Right lobe of liver (tissue), 6 donors: Measurements from ENCODE around the gene KCNJ11. TPM values are rescaled to one million over a fixed set of nuclear protein-coding genes. Genes with fewer than 3 reads are reported as not detected.
"Not testable (repeated sequence)": the region's sequence is repeated elsewhere in the genome, so short reads cannot be mapped to it uniquely, and the experiment has no call there.

Source experiments
- ATAC-seq, 4 donors: fragments of 200-7000 bp; cut with Tn5 transposase; one replicate each; pipeline ENCODE4 v1.9.1; 2020; ENCODE audit warnings: mild to moderate bottlenecking in 4 of 4, moderate library complexity in 4 of 4
- DNase-seq, 3 donors: peaks; one replicate each; pipeline ENCODE4 v3.0.0-alpha.2; 2020
- H3K27ac ChIP-seq, 3 donors: fragments of 200-600 bp; one replicate each; pipeline ENCODE4 v1.8.0; 2022
- H3K27me3 ChIP-seq, 2 donors: fragments of 200-600 bp; one replicate each; pipeline ENCODE4 v1.8.0; 2022
- H3K36me3 ChIP-seq, 4 donors: fragments of 200-600 bp; sonication (generic) in 1 of 4; one replicate each; pipeline versions ENCODE4 v1.5.1 to v1.8.0; 2017 to 2022; ENCODE audit warnings: control low read depth in 1 of 4
- H3K4me1 ChIP-seq, 4 donors: fragments of 200-600 bp; sonication (generic) in 1 of 4; one replicate each; pipeline versions ENCODE4 v1.5.1 to v1.8.0; 2017 to 2022; ENCODE audit warnings: control low read depth in 1 of 4
- H3K4me3 ChIP-seq, 3 donors: fragments of 200-600 bp; one replicate each; pipeline ENCODE4 v1.8.0; 2022
- H3K9me3 ChIP-seq, 4 donors: fragments of 200-600 bp; sonication (generic) in 1 of 4; one replicate each; pipeline versions ENCODE4 v1.5.1 to v1.8.0; 2017 to 2022; ENCODE audit warnings: control low read depth in 1 of 4
- CTCF ChIP-seq, 4 donors: fragments of 200-600 bp in 3 of 4; fragments of 450-650 bp in 1 of 4; IDR thresholded peaks; one replicate each; pipeline versions ENCODE4 v1.5.1 to v1.8.0; 2016 to 2022; ENCODE audit warnings: antibody characterized with exemption in 4 of 4, mild to moderate bottlenecking in 2 of 4
- POLR2A ChIP-seq: fragments of 450-650 bp; IDR thresholded peaks from one replicate; pipeline ENCODE4 v1.6.1; 2017; ENCODE audit warnings: antibody characterized with exemption, mild to moderate bottlenecking
- WGBS: methylation state at CpG from one replicate; pipeline ENCODE4 v1.1.6; 2018; ENCODE audit warnings: low coverage, low lambda C conversion rate; ENCODE audit not compliant: insufficient coverage; ENCODE audit errors: missing lambda C conversion rate; 5-methylcytosine and 5-hydroxymethylcytosine counted together
- intact Hi-C, 2 donors: fragments of 100-400 bp; cut with DNase I; formaldehyde crosslinking; loops; one replicate each; pipeline versions ENCODE4 v1.11.2 to v1.14.1; 2022
- total RNA-seq, 6 experiments: library from RNA; depleted of rRNA in 2 of 6; stranded (reverse); fragments of >200 nt in 2 of 6; fragmentation: NEBNext Ultra II Directional in 3 of 6; extraction: Animal tissue kit (Norgen Biotek cat#: 25700) in 3 of 6; gene quantifications; one replicate each; pipeline versions ENCODE4 v1.1.0 to v1.2.4, GENCODE V29; 2016 to 2023
- donor health status: DM: no; HTN: yes; CAD: no.
- donor health status: DM: no; HTN: no; CAD: no.
- donor health status: DM: no; HTN: no; CAD: no.
- donor health status: DM: no; HTN: yes; CAD: no.
- donor health status: DM: no; HTN: yes; CAD: no.

Gene KCNJ11
- total RNA-seq, 6 experiments from 2014 or later = 0.93 to 3.7 (median 2.0) TPM

DNA sequence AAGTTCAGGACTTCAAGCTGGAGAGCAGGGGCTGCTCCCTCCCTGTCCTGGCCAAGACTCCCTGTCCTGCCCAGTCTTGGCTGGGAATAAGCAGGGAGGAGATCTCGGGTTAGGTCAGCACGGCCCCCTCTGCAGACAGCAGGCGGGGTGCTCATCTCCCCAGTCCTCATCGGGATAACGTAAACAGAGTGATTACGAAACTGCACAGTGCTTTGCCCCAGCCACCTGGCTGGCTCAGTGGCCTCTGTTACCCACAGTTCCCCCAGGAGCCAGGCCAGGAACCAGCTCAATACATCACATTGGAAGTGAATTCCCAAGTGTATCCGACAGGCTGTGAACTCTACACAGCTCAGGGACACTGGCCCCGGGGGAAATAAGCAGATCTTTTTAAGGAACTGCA, 42.7 kb upstream of the KCNJ11 start:
- peak; percentile 36 to 95 (median 60) for ATAC-seq
- DNase-seq = peak in 2 of 3 donors; percentile 57 to 81
- peaks cover 0 to 3% (median 0%) of the 10 kb centered on the region in 4 donors for H3K4me1 ChIP-seq
- H3K27ac ChIP-seq = no peak overlapping the region
- WGBS = 6% methylated on average over 2 of the region's 8 CpGs
- H3K36me3 ChIP-seq = no peaks in the 10 kb centered on the region
- intact Hi-C loops = no loop called here
- TF ChIP-seq CTCF (IDR thresholded peaks at IDR 0.05) (no peak), POLR2A (no peak)
- no peaks in the 10 kb centered on the region for H3K27me3 ChIP-seq
- H3K9me3 ChIP-seq = no peaks in the 10 kb centered on the region
- H3K4me3 ChIP-seq = no peak overlapping the region

- H3K9me3 ChIP-seq = no peaks in the 10 kb centered on the region
- TF ChIP-seq POLR2A = no peak
- no peak for TF ChIP-seq CTCF (IDR thresholded peaks at IDR 0.05)
- H3K4me3 ChIP-seq = no peak overlapping the region
- WGBS = 94% methylated on average over 6 of the region's 13 CpGs
- H3K36me3 ChIP-seq = no peaks in the 10 kb centered on the region
- intact Hi-C loops = no loop called here
- H3K27ac ChIP-seq = no peak overlapping the region
- ATAC-seq = peak in 1 of 4 donors; percentile 12
- no peaks in the 10 kb centered on the region for H3K27me3 ChIP-seq
- peaks cover 0 to 3% (median 0%) of the 10 kb centered on the region in 4 donors for H3K4me1 ChIP-seq
- no peak for DNase-seq
These were observed 42.2 kb upstream of the KCNJ11 start for GRCh38 chr11:17430616-17431015.

DNA sequence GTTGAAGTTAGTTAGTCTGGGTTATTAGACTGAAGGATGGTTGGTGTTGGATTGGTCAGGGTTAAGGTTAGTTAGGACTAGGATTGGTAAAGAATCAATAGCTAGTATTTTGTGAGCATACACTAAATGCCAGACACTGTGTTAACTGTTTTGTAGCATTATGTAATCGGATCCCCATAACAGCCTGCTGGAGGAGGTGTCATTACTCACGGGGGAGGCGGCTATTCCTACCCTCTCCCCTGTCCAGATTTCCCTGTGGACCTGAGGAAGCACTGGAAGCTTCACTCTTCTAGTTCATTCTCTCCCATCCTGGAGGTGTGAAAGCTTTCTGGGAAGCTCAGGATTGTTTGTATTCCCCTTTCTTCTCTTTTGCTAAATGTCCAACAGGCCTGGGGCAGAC, 40.5 kb upstream of the KCNJ11 start:
- Histone ChIP-seq H3K4me3 (no peak overlapping the region), H3K27ac (no peak overlapping the region), H3K4me1 (peaks cover 0 to 3% (median 0%) of the 10 kb centered on the region in 4 donors), H3K36me3 (no peaks in the 10 kb centered on the region), H3K9me3 (no peaks in the 10 kb centered on the region), H3K27me3 (no peaks in the 10 kb centered on the region)
- DNase-seq (no peak), ATAC-seq (no peak)
- TF ChIP-seq CTCF (IDR thresholded peaks at IDR 0.05) (no peak), POLR2A (no peak)
- intact Hi-C loops = no loop called here
- no CpG with 5 or more reads among the region's 3 CpGs for WGBS

- TF ChIP-seq CTCF (IDR thresholded peaks at IDR 0.05) = no peak
- TF ChIP-seq POLR2A = no peak
- Histone ChIP-seq H3K27me3 (no peaks in the 10 kb centered on the region), H3K36me3 (no peaks in the 10 kb centered on the region), H3K9me3 (no peaks in the 10 kb centered on the region), H3K4me3 (no peak overlapping the region), H3K27ac (no peak overlapping the region), H3K4me1 (peaks cover 0 to 3% (median 0%) of the 10 kb centered on the region in 4 donors)
- no peak for ATAC-seq
- no CpG with 5 or more reads among the region's 11 CpGs for WGBS
- DNase-seq = no peak
- intact Hi-C loops = no loop called here
These were observed 39.8 kb upstream of the KCNJ11 start for GRCh38 chr11:17428261-17428660.

GRCh38 chr11:17426233-17426632, 37.8 kb upstream of the KCNJ11 start:
- WGBS = 31% methylated on average over 5 of the region's 5 CpGs
- H3K4me3 ChIP-seq, H3K27ac ChIP-seq, H3K9me3 ChIP-seq, H3K27me3 ChIP-seq, ATAC-seq, H3K4me1 ChIP-seq, DNase-seq, H3K36me3 ChIP-seq, intact Hi-C loops: not testable (repeated sequence)
